Astrocyte (in vitro differentiated cells and primary cell): ENCODE data around the gene PSG6. TPM values are rescaled to one million over a fixed set of nuclear protein-coding genes. Genes with fewer than 3 reads are reported as not detected.
"Not testable (repeated sequence)": the region's sequence is repeated elsewhere in the genome, so short reads cannot be mapped to it uniquely, and the experiment has no call there.

Experiments used
- DNase-seq: peaks from one replicate; pipeline ENCODE4 v3.0.0-alpha.2; 2010; ENCODE audit warnings: low read depth
- FAIRE-seq: peaks from 2 replicates; lab custom pipeline; 2011; peaks lifted over from hg19 to GRCh38; lab: Jason Lieb, UNC
- H2AFZ ChIP-seq: 2 replicates; pipeline ENCODE4 v1.6.0; 2012; ENCODE audit warnings: low read depth, low read length, inconsistent platforms
- H3K27ac ChIP-seq: 2 replicates; pipeline ENCODE4 v1.5.1; 2011; ENCODE audit warnings: low read depth, low read length, inconsistent platforms
- H3K27me3 ChIP-seq: 2 replicates; pipeline ENCODE4 v1.6.0; 2011; ENCODE audit warnings: low read length, inconsistent platforms; ENCODE audit not compliant: insufficient read depth
- H3K36me3 ChIP-seq: 2 replicates; pipeline ENCODE4 v1.5.1; 2011; ENCODE audit warnings: low read length, inconsistent platforms; ENCODE audit not compliant: insufficient read depth
- H3K4me1 ChIP-seq: 2 replicates; pipeline ENCODE4 v1.5.1; 2011; ENCODE audit warnings: low read length, inconsistent platforms; ENCODE audit not compliant: insufficient read depth
- H3K4me2 ChIP-seq: 2 replicates; pipeline ENCODE4 v1.6.0; 2012; ENCODE audit warnings: low read length, inconsistent platforms
- H3K4me3 ChIP-seq: 2 replicates; pipeline ENCODE4 v1.5.1; 2011; ENCODE audit warnings: low read depth, mild to moderate bottlenecking, low read length, inconsistent platforms; ENCODE audit not compliant: insufficient read depth
- H3K79me2 ChIP-seq: 2 replicates; pipeline ENCODE4 v1.6.0; 2012; ENCODE audit warnings: mild to moderate bottlenecking, low read length, inconsistent platforms; ENCODE audit not compliant: insufficient read depth
- H3K9ac ChIP-seq: 2 replicates; pipeline ENCODE4 v1.6.0; 2012; ENCODE audit warnings: mild to moderate bottlenecking, low read length, inconsistent platforms
- H3K9me3 ChIP-seq: 2 replicates; pipeline ENCODE4 v1.5.1; 2012; ENCODE audit warnings: low read depth, mild to moderate bottlenecking, low read length, inconsistent platforms; ENCODE audit not compliant: insufficient read depth
- H4K20me1 ChIP-seq: 2 replicates; pipeline ENCODE4 v1.6.0; 2012; ENCODE audit warnings: low read length, inconsistent platforms; ENCODE audit not compliant: insufficient read depth
- H3K27ac Mint-ChIP-seq: one replicate; pipeline ENCODE4 v1.8.0; 2021; ENCODE audit warnings: mild to moderate bottlenecking, mixed read lengths; ENCODE audit not compliant: unreplicated experiment
- H3K27me3 Mint-ChIP-seq: one replicate; pipeline ENCODE4 v1.8.0; 2021; ENCODE audit warnings: low read depth, mixed read lengths; ENCODE audit not compliant: unreplicated experiment
- H3K36me3 Mint-ChIP-seq: one replicate; pipeline ENCODE4 v1.8.0; 2021; ENCODE audit warnings: low read depth, mixed read lengths; ENCODE audit not compliant: unreplicated experiment
- H3K4me1 Mint-ChIP-seq: one replicate; pipeline ENCODE4 v1.8.0; 2021; ENCODE audit warnings: low read depth, mixed read lengths; ENCODE audit not compliant: unreplicated experiment
- H3K4me3 Mint-ChIP-seq: one replicate; pipeline ENCODE4 v1.8.0; 2021; ENCODE audit warnings: mild to moderate bottlenecking, moderate library complexity, mixed read lengths; ENCODE audit not compliant: unreplicated experiment
- H3K9me3 Mint-ChIP-seq: one replicate; pipeline ENCODE4 v1.8.0; 2021; ENCODE audit warnings: mild to moderate bottlenecking, mixed read lengths; ENCODE audit not compliant: unreplicated experiment
- total RNA-seq: library from RNA; stranded (reverse); gene quantifications from 2 replicates; pipeline ENCODE4 v1.2.1, GENCODE V29; 2021

The PSG6 gene
- total RNA-seq, 1 donor from 2014 or later = 0.23 TPM

- H3K9me3 Mint-ChIP-seq, H4K20me1 ChIP-seq, H3K4me1 Mint-ChIP-seq, H3K4me3 Mint-ChIP-seq, H3K36me3 Mint-ChIP-seq, H3K4me2 ChIP-seq, H3K79me2 ChIP-seq, FAIRE-seq, H3K4me1 ChIP-seq, H3K27ac ChIP-seq, H3K9ac ChIP-seq, H2AFZ ChIP-seq, DNase-seq, H3K4me3 ChIP-seq, H3K27ac Mint-ChIP-seq, H3K36me3 ChIP-seq, H3K27me3 ChIP-seq, H3K27me3 Mint-ChIP-seq, H3K9me3 ChIP-seq: not testable (repeated sequence)
These were observed 4.8 kb downstream of the PSG6 start for GRCh38 chr19:42912941-42913340.

GRCh38 chr19:42911731-42912130, 6.0 kb downstream of the PSG6 start:
- not testable (repeated sequence) for H3K27ac ChIP-seq, H3K9ac ChIP-seq, H3K36me3 Mint-ChIP-seq, H3K27me3 ChIP-seq, DNase-seq, H3K4me2 ChIP-seq, H3K79me2 ChIP-seq, H3K4me3 Mint-ChIP-seq, H4K20me1 ChIP-seq, H2AFZ ChIP-seq, H3K27ac Mint-ChIP-seq, H3K4me1 ChIP-seq, H3K27me3 Mint-ChIP-seq, H3K4me1 Mint-ChIP-seq, H3K9me3 ChIP-seq, H3K36me3 ChIP-seq, H3K4me3 ChIP-seq, FAIRE-seq
- peaks cover 15% of the 10 kb centered on the region for H3K9me3 Mint-ChIP-seq

- H3K27ac ChIP-seq, H3K4me2 ChIP-seq, H3K4me3 ChIP-seq, DNase-seq, H3K36me3 ChIP-seq, H4K20me1 ChIP-seq, H3K36me3 Mint-ChIP-seq, FAIRE-seq, H3K27me3 Mint-ChIP-seq, H3K9me3 ChIP-seq, H2AFZ ChIP-seq, H3K4me1 ChIP-seq, H3K9ac ChIP-seq, H3K27me3 ChIP-seq, H3K4me3 Mint-ChIP-seq, H3K27ac Mint-ChIP-seq, H3K79me2 ChIP-seq, H3K4me1 Mint-ChIP-seq: not testable (repeated sequence)
- H3K9me3 Mint-ChIP-seq = peaks cover 24% of the 10 kb centered on the region
These were observed 11.5 kb downstream of the PSG6 start for GRCh38 chr19:42906162-42906561.

GRCh38 chr19:42900561-42900960, 17.1 kb downstream of the PSG6 start:
- not testable (repeated sequence) for H3K9me3 Mint-ChIP-seq, H3K9ac ChIP-seq

GRCh38 chr19:42899674-42900073, 18.0 kb downstream of the PSG6 start:
- not testable (repeated sequence) for DNase-seq, H3K27me3 Mint-ChIP-seq, H3K36me3 ChIP-seq, H3K27me3 ChIP-seq, H3K4me1 Mint-ChIP-seq, H3K4me3 ChIP-seq, H4K20me1 ChIP-seq, H3K36me3 Mint-ChIP-seq, H3K9ac ChIP-seq, H3K4me1 ChIP-seq, H3K9me3 Mint-ChIP-seq, H3K4me2 ChIP-seq, H3K4me3 Mint-ChIP-seq, H2AFZ ChIP-seq, H3K27ac Mint-ChIP-seq, H3K9me3 ChIP-seq, H3K27ac ChIP-seq, H3K79me2 ChIP-seq, FAIRE-seq

More at GRCh38 chr19:42900561-42900960, 17.1 kb downstream of the PSG6 start:
- H3K79me2 ChIP-seq, H3K27ac Mint-ChIP-seq, H3K4me3 Mint-ChIP-seq, H3K4me1 Mint-ChIP-seq, H3K27ac ChIP-seq, H3K4me2 ChIP-seq, FAIRE-seq, DNase-seq, H3K36me3 ChIP-seq, H2AFZ ChIP-seq, H3K27me3 ChIP-seq, H3K27me3 Mint-ChIP-seq, H3K9me3 ChIP-seq, H3K4me3 ChIP-seq, H3K4me1 ChIP-seq, H3K36me3 Mint-ChIP-seq, H4K20me1 ChIP-seq: not testable (repeated sequence)

GRCh38 chr19:42899110-42899509, 18.6 kb downstream of the PSG6 start:
- not testable (repeated sequence) for H3K27me3 Mint-ChIP-seq, H3K79me2 ChIP-seq, H4K20me1 ChIP-seq, FAIRE-seq, H3K9ac ChIP-seq, H3K27ac Mint-ChIP-seq, H3K4me1 Mint-ChIP-seq, H3K9me3 ChIP-seq, H3K4me3 Mint-ChIP-seq, H3K4me1 ChIP-seq, H3K9me3 Mint-ChIP-seq, H3K36me3 ChIP-seq, H3K27ac ChIP-seq, H3K4me3 ChIP-seq, H3K27me3 ChIP-seq, H3K4me2 ChIP-seq, H3K36me3 Mint-ChIP-seq, H2AFZ ChIP-seq
- DNase-seq = peak; percentile 13
